H1 (cell line): ENCODE results near the gene DDX53. TPM values are rescaled to one million over a fixed set of nuclear protein-coding genes. Genes with fewer than 3 reads are reported as not detected.

Experiments used
- CTCF ChIA-PET: fragments of 300-600 bp; sonication (Branson Sonifier 250); formaldehyde crosslinking; loops from one replicate; lab custom pipeline; 2021; ENCODE audit not compliant: partially characterized antibody; lab: Charles Lee
- POLR2A ChIA-PET: fragments of 300-600 bp; sonication (Branson Sonifier 250); formaldehyde crosslinking; loops from one replicate; lab custom pipeline; 2021; ENCODE audit warnings: inconsistent platforms; ENCODE audit not compliant: partially characterized antibody; lab: Charles Lee
- DNase-seq, 2 experiments: peaks; one replicate each; pipeline versions ENCODE4 v3.0.0 to v3.0.0-alpha.2; 2010 to 2022; ENCODE audit warnings: low spot score in 2 of 2, low read depth in 1 of 2, mixed read lengths in 1 of 2
- FAIRE-seq: peaks from 2 replicates; lab custom pipeline; 2011; peaks lifted over from hg19 to GRCh38; lab: Jason Lieb, UNC
- H2AFZ ChIP-seq: 2 replicates; pipeline ENCODE4 v1.8.1; 2012; ENCODE audit warnings: low read length, inconsistent platforms
- H2AK5ac ChIP-seq: 2 replicates; pipeline ENCODE4 v1.6.1; 2013; ENCODE audit warnings: low read depth, low read length
- H2BK120ac ChIP-seq: replicated peaks from 2 replicates; pipeline ENCODE3; 2013; ENCODE audit warnings: low read depth, low read length, inconsistent platforms
- H2BK12ac ChIP-seq: 2 replicates; pipeline ENCODE4 v1.6.1; 2013; ENCODE audit warnings: low read depth, low read length
- H2BK15ac ChIP-seq: 2 replicates; pipeline ENCODE4 v1.6.1; 2013; ENCODE audit warnings: low read length
- H2BK20ac ChIP-seq: 2 replicates; pipeline ENCODE4 v1.6.1; 2013; ENCODE audit warnings: low read length
- H2BK5ac ChIP-seq: 2 replicates; pipeline ENCODE4 v1.6.1; 2013; ENCODE audit warnings: low read depth, low read length
- H3K14ac ChIP-seq: 2 replicates; pipeline ENCODE4 v1.6.1; 2013; ENCODE audit warnings: inconsistent platforms; ENCODE audit not compliant: insufficient read length
- H3K18ac ChIP-seq: 2 replicates; pipeline ENCODE4 v1.6.1; 2013; ENCODE audit warnings: low read length; ENCODE audit errors: extremely low read depth
- H3K23ac ChIP-seq: 2 replicates; pipeline ENCODE4 v1.6.1; 2013; ENCODE audit warnings: inconsistent platforms; ENCODE audit not compliant: insufficient read length
- H3K23me2 ChIP-seq: 2 replicates; pipeline ENCODE4 v1.6.1; 2013; ENCODE audit warnings: low read depth, low read length
- H3K27ac ChIP-seq: 2 replicates; pipeline ENCODE4 v1.6.1; 2011; ENCODE audit warnings: low read depth, low read length, inconsistent platforms
- H3K27me3 ChIP-seq, 4 experiments: replicated peaks in 1 of 4; 1 replicate in 1 of 4; 2 replicates in 3 of 4; pipeline versions ENCODE4 v1.6.1 to v1.8.1; 2011 to 2013; ENCODE audit warnings: low read length in 3 of 4, mild to moderate bottlenecking in 3 of 4, inconsistent platforms in 2 of 4, mixed read lengths in 2 of 4, moderate library complexity in 1 of 4; ENCODE audit not compliant: control insufficient read depth in 3 of 4, insufficient read depth in 3 of 4; ENCODE audit errors: extremely low read depth in 1 of 4
- H3K36me3 ChIP-seq, 4 experiments: 2 replicates each; pipeline versions ENCODE4 v1.6.1 to v1.8.1; 2011 to 2013; ENCODE audit warnings: mild to moderate bottlenecking in 4 of 4, low read length in 3 of 4, moderate library complexity in 2 of 4, control low read depth in 1 of 4, inconsistent platforms in 1 of 4; ENCODE audit not compliant: insufficient read depth in 4 of 4, control insufficient read depth in 2 of 4
- H3K4ac ChIP-seq: replicated peaks from 2 replicates; pipeline ENCODE3; 2013; ENCODE audit warnings: low read length, low read depth, mixed read lengths, inconsistent platforms; ENCODE audit not compliant: insufficient read length
- H3K4me1 ChIP-seq, 4 experiments: replicated peaks in 1 of 4; 1 replicate in 1 of 4; 2 replicates in 3 of 4; pipeline versions ENCODE4 v1.6.1 to v1.8.1; 2011 to 2013; ENCODE audit warnings: low read length in 3 of 4, inconsistent platforms in 2 of 4, mixed read lengths in 1 of 4; ENCODE audit not compliant: insufficient read depth in 4 of 4, control insufficient read depth in 3 of 4
- H3K4me2 ChIP-seq, 2 experiments: 2 replicates each; pipeline versions ENCODE4 v1.6.1 to v1.8.1; 2011 to 2013; ENCODE audit warnings: low read depth in 2 of 2, low read length in 2 of 2, control low read depth in 1 of 2, inconsistent platforms in 1 of 2, mild to moderate bottlenecking in 1 of 2; ENCODE audit not compliant: insufficient read depth in 1 of 2
- H3K4me3 ChIP-seq, 4 experiments: fragments of 200-600, 300-600 bp in 1 of 4; sonication (generic), shearing (Covaris generic), sonication (Bioruptor Twin) in 1 of 4; 2 replicates each; pipeline versions ENCODE4 v1.5.1 to v1.8.1; 2011 to 2016; ENCODE audit warnings: low read length in 4 of 4, low read depth in 3 of 4, control low read depth in 2 of 4, inconsistent platforms in 2 of 4, mild to moderate bottlenecking in 2 of 4, mixed read lengths in 1 of 4, moderate library complexity in 1 of 4; ENCODE audit not compliant: insufficient read depth in 2 of 4; ENCODE audit errors: extremely low read depth in 1 of 4
- H3K56ac ChIP-seq: replicated peaks from 2 replicates; pipeline ENCODE3; 2013; ENCODE audit warnings: low read depth, mild to moderate bottlenecking, mixed read lengths, low read length, inconsistent platforms; ENCODE audit not compliant: insufficient read length
- H3K79me1 ChIP-seq: 2 replicates; pipeline ENCODE4 v1.6.1; 2013; ENCODE audit warnings: low read depth, low read length, control low read depth
- H3K79me2 ChIP-seq, 2 experiments: 2 replicates each; pipeline versions ENCODE4 v1.6.1 to v1.8.1; 2012 to 2013; ENCODE audit warnings: low read length in 2 of 2, mild to moderate bottlenecking in 2 of 2, inconsistent platforms in 1 of 2; ENCODE audit not compliant: insufficient read depth in 2 of 2, control insufficient read depth in 1 of 2
- H3K9ac ChIP-seq, 4 experiments: replicated peaks in 1 of 4; 1 replicate in 1 of 4; 2 replicates in 3 of 4; pipeline versions ENCODE4 v1.6.1 to v1.8.1; 2011 to 2013; ENCODE audit warnings: low read depth in 3 of 4, low read length in 3 of 4, control low read depth in 2 of 4, mild to moderate bottlenecking in 2 of 4, moderate library complexity in 2 of 4, inconsistent platforms in 1 of 4; ENCODE audit errors: extremely low read depth in 1 of 4
- H3K9me3 ChIP-seq, 2 experiments: 2 replicates each; pipeline versions ENCODE4 v1.6.1 to v1.8.1; 2012 to 2013; ENCODE audit warnings: mild to moderate bottlenecking in 2 of 2, moderate library complexity in 2 of 2, control low read depth in 1 of 2, inconsistent platforms in 1 of 2, low read depth in 1 of 2, low read length in 1 of 2, mixed read lengths in 1 of 2; ENCODE audit not compliant: insufficient read depth in 2 of 2
- H4K20me1 ChIP-seq, 2 experiments: replicated peaks in 1 of 2; 2 replicates each; pipeline versions ENCODE3 to v1.8.1; 2011 to 2013; ENCODE audit warnings: inconsistent platforms in 2 of 2, low read length in 2 of 2, mild to moderate bottlenecking in 1 of 2; ENCODE audit not compliant: insufficient read depth in 2 of 2, control insufficient read depth in 1 of 2
- H4K5ac ChIP-seq: 2 replicates; pipeline ENCODE4 v1.6.1; 2013; ENCODE audit warnings: low read length, low read depth, mixed read lengths, inconsistent platforms; ENCODE audit not compliant: insufficient read length
- H4K8ac ChIP-seq: 2 replicates; pipeline ENCODE4 v1.8.0; 2013; ENCODE audit warnings: mild to moderate bottlenecking, moderate library complexity, low read length, inconsistent platforms; ENCODE audit not compliant: insufficient read depth; ENCODE audit errors: extremely low read depth
- H4K91ac ChIP-seq: replicated peaks from 2 replicates; pipeline ENCODE3; 2013; ENCODE audit warnings: low read length, mixed read lengths, inconsistent platforms; ENCODE audit not compliant: insufficient read length
- WGBS, 2 experiments: shearing (Covaris generic) in 1 of 2; methylation state at CpG; one replicate each; pipeline versions ENCODE4 v1.1.6 to v1.1.7; 2013 to 2015; ENCODE audit warnings: low lambda C conversion rate in 2 of 2, mixed read lengths in 2 of 2, inconsistent platforms in 1 of 2, low coverage in 1 of 2, missing lambda C conversion rate in 1 of 2; ENCODE audit not compliant: insufficient replicate concordance in 2 of 2, insufficient coverage in 1 of 2, insufficient read length in 1 of 2; ENCODE audit errors: extremely low coverage in 1 of 2, missing lambda C conversion rate in 1 of 2; 5-methylcytosine and 5-hydroxymethylcytosine counted together
- polyA plus RNA-seq, 7 experiments: library from polyadenylated mRNA; depleted of rRNA in 3 of 7; stranded (reverse) in 5 of 7; unstranded in 2 of 7; fragments of >200 nt in 5 of 7; fragments of 200-250 nt in 2 of 7; gene quantifications; 1 replicate in 5 of 7; 2 replicates in 1 of 7; 4 replicates in 1 of 7; pipeline versions ENCODE4 v1.2.1 to v1.2.3, GENCODE V29; 2011 to 2013; ENCODE audit warnings: missing spikeins in 2 of 7, mixed read lengths in 2 of 7
- total RNA-seq: library from RNA; stranded (reverse); fragmentation: NEBNext Ultra II Directional; extraction: Animal tissue kit (Norgen Biotek cat#: 25700); gene quantifications from 2 replicates; pipeline ENCODE4 v1.2.1, GENCODE V29; 2021
- TF ChIP-seq, protein P1 (sequence below): IDR thresholded peaks from 2 replicates; pipeline ENCODE4 v1.6.1; 2012; ENCODE audit warnings: inconsistent platforms

Gene DDX53
- total and polyA plus RNA-seq, 2 of the 8 experiments (the other 6 are each of a cell fraction or from before 2014, with no cell fraction given) = not detected

DNA sequence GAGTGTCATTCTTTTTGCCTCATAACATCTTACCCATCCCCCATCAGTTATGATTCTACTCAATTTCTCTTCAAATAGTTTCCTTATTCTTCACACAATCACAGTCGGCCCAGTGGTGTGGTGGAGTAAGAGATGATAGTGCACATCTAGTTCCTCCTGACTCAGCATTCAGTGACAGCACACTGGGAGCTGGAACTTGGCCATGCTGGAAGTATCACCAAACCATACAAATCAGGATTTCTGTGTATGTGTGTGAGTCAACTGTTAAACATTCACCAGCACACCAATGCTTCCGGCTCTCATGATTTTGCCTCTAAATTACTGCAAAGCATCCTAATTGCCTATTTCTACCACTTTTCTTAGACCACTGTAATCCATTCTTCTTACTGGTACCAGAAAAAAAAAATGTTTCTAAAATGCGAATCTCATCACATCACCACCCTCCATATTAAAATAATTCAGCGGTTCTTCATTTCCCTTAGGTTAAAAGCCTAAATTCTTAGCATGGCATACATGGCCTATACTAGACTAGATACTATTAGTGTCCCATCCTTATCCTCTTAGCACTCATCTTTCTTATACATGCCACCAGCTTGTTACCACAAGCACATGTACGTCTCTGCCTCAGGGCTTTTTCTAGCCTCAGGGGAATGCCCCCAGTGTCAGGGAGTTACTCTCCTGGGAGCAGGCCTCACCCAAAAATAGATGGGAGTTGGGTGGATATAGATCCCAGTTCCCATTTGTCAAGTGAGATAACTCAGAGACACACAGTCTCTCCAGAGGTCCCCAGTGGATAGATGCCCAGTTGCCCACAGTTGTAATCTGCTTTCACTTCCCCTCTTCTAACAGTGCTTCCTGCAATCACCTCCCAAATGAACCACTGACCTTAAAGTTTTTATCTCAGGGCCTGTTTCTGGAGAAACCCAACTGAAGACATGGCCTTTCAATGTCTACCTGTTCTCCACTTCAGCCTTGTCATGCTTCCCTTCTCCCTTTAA, 49.2 kb upstream of the DDX53 start:
- no peaks in the 10 kb centered on the region for H3K36me3 ChIP-seq

More for the DNA sequence above, 49.2 kb upstream of the DDX53 start:
- H2AFZ ChIP-seq = no peak overlapping the region
- CTCF ChIA-PET = interaction anchor here (0.5 to 1.4 kb wide), 2 partner anchors 57 to 76 kb away, joined by 4 read pairs; no protein-coding TSS in a partner anchor
- H2BK20ac ChIP-seq = no peak overlapping the region
- H2BK12ac ChIP-seq = no peak overlapping the region
- no peak for FAIRE-seq
- H4K91ac ChIP-seq = no peak overlapping the region
- H3K4ac ChIP-seq = no peak overlapping the region
- H2BK15ac ChIP-seq = no peak overlapping the region
- H3K4me1 ChIP-seq = no peaks in the 10 kb centered on the region
- no peaks in the 10 kb centered on the region for H3K9me3 ChIP-seq
- H3K27ac ChIP-seq = no peak overlapping the region
- WGBS, 2 experiments = 88% methylated on average over 5 of the region's 5 CpGs; no CpG with 5 or more reads in 1 of the 2 experiments
- H2BK120ac ChIP-seq = no peak overlapping the region
- no peak overlapping the region for H3K4me2 ChIP-seq
- no peaks in the 10 kb centered on the region for H4K20me1 ChIP-seq
- H3K23ac ChIP-seq = no peak overlapping the region
- no peak overlapping the region for H2AK5ac ChIP-seq
- H3K56ac ChIP-seq = no peak overlapping the region
- H3K4me3 ChIP-seq = no peak overlapping the region
- H3K14ac ChIP-seq = no peak overlapping the region
- no peak overlapping the region for H4K5ac ChIP-seq
- no peaks in the 10 kb centered on the region for H3K79me2 ChIP-seq
- no peaks in the 10 kb centered on the region for H3K79me1 ChIP-seq
- H3K9ac ChIP-seq = no peak overlapping the region
- TF ChIP-seq, protein P1, sequence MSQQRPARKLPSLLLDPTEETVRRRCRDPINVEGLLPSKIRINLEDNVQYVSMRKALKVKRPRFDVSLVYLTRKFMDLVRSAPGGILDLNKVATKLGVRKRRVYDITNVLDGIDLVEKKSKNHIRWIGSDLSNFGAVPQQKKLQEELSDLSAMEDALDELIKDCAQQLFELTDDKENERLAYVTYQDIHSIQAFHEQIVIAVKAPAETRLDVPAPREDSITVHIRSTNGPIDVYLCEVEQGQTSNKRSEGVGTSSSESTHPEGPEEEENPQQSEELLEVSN = no peak
- TF ChIP-seq, all 59 proteins: peak for 0
- Histone ChIP-seq H3K23me2 (no peaks in the 10 kb centered on the region), H4K8ac (no peak overlapping the region), H3K18ac (no peak overlapping the region), H3K27me3 (no peaks in the 10 kb centered on the region), H2BK5ac (no peak overlapping the region)
- POLR2A ChIA-PET = no interaction called here
- no peak for DNase-seq
